Neural cell (in vitro differentiated cells): ENCODE results near the gene XRCC3. TPM values are rescaled to one million over a fixed set of nuclear protein-coding genes. Genes with fewer than 3 reads are reported as not detected.
"Not testable (repeated sequence)": the region's sequence is repeated elsewhere in the genome, so short reads cannot be mapped to it uniquely, and the experiment has no call there.

Experiments used
- H2AFZ ChIP-seq: fragments of 200-600, 300-800 bp; sonication (generic), shearing (Covaris generic); 2 replicates; pipeline ENCODE4 v1.6.0; 2014; ENCODE audit warnings: low read depth, mild to moderate bottlenecking, antibody characterized with exemption, low read length, moderate library complexity
- H3F3A ChIP-seq: fragments of 200-600 bp; shearing (Covaris generic); 2 replicates; pipeline ENCODE4 v1.6.1; 2016; ENCODE audit warnings: mild to moderate bottlenecking, moderate library complexity, mixed read lengths, antibody characterized with exemption, low read length; ENCODE audit not compliant: insufficient read depth, poor library complexity, severe bottlenecking
- H3K27ac ChIP-seq: fragments of 200-600, 300-800 bp; sonication (generic), shearing (Covaris generic); 2 replicates; pipeline ENCODE4 v1.5.1; 2014; ENCODE audit warnings: mild to moderate bottlenecking, low read length, moderate library complexity
- H3K27me3 ChIP-seq: fragments of 300-800, 200-600 bp; sonication (generic), shearing (Covaris generic); 2 replicates; pipeline ENCODE4 v1.6.0; 2014; ENCODE audit warnings: mild to moderate bottlenecking, low read depth, low read length, moderate library complexity; ENCODE audit not compliant: insufficient read depth
- H3K36me3 ChIP-seq: fragments of 300-800, 200-600 bp; sonication (generic), shearing (Covaris generic); 2 replicates; pipeline ENCODE4 v1.5.1; 2014; ENCODE audit warnings: mild to moderate bottlenecking, antibody characterized with exemption, low read length, moderate library complexity; ENCODE audit not compliant: insufficient read depth
- H3K4me2 ChIP-seq: fragments of 300-800, 200-600 bp; sonication (generic), shearing (Covaris generic); 2 replicates; pipeline ENCODE4 v1.6.0; 2014; ENCODE audit warnings: mild to moderate bottlenecking, low read length
- H3K4me3 ChIP-seq: fragments of 300-800, 200-600 bp; sonication (generic), shearing (Covaris generic); 2 replicates; pipeline ENCODE4 v1.5.1; 2014; ENCODE audit warnings: mild to moderate bottlenecking, low read length, moderate library complexity
- H3K79me2 ChIP-seq: fragments of 200-600 bp; shearing (Covaris generic); replicated peaks from 2 replicates; pipeline ENCODE4 v1.6.0; 2014; ENCODE audit warnings: mild to moderate bottlenecking, low read length, moderate library complexity; ENCODE audit not compliant: insufficient read depth
- H3K9ac ChIP-seq: fragments of 300-800, 200-600 bp; sonication (generic), shearing (Covaris generic); 2 replicates; pipeline ENCODE4 v1.6.1; 2016; ENCODE audit warnings: mild to moderate bottlenecking, low read length, mixed read lengths
- H3K9me2 ChIP-seq: fragments of 200-600 bp; shearing (Covaris generic); 2 replicates; pipeline ENCODE4 v1.6.1; 2016; ENCODE audit warnings: mild to moderate bottlenecking, low read length, mixed read lengths; ENCODE audit not compliant: insufficient read depth
- H3K9me3 ChIP-seq: fragments of 200-600, 300-800 bp; sonication (generic), shearing (Covaris generic); 2 replicates; pipeline ENCODE4 v1.6.1; 2016; ENCODE audit warnings: mild to moderate bottlenecking, mixed run types, low read length, moderate library complexity, mixed read lengths
- H4K20me1 ChIP-seq: fragments of 200-600 bp; shearing (Covaris generic); 2 replicates; pipeline ENCODE4 v1.6.1; 2016; ENCODE audit warnings: mild to moderate bottlenecking, mixed run types; ENCODE audit not compliant: insufficient read depth
- EP300 ChIP-seq: fragments of 450-650 bp; conservative IDR thresholded peaks from 2 replicates; pipeline ENCODE4 v1.6.1; 2014; ENCODE audit warnings: antibody characterized with exemption, mild to moderate bottlenecking, moderate library complexity; ENCODE audit not compliant: poor library complexity, severe bottlenecking
- EZH2 ChIP-seq: fragments of 200-600, 300-800 bp; shearing (Covaris generic), sonication (generic); IDR thresholded peaks from 2 replicates; pipeline ENCODE4 v1.6.1; 2014; ENCODE audit warnings: antibody characterized with exemption, low read length, borderline replicate concordance, mild to moderate bottlenecking; ENCODE audit not compliant: insufficient read depth, poor library complexity, severe bottlenecking
- MXI1 ChIP-seq: fragments of 450-650 bp; conservative IDR thresholded peaks from 2 replicates; pipeline ENCODE4 v1.6.1; 2014; ENCODE audit warnings: antibody characterized with exemption, mild to moderate bottlenecking; ENCODE audit not compliant: poor library complexity, severe bottlenecking
- POLR2AphosphoS5 ChIP-seq: IDR thresholded peaks from 2 replicates; pipeline ENCODE4 v1.6.1; 2012
- RAD21 ChIP-seq: fragments of 450-650 bp; conservative IDR thresholded peaks from 2 replicates; pipeline ENCODE4 v1.6.1; 2014; ENCODE audit warnings: antibody characterized with exemption, mild to moderate bottlenecking, moderate library complexity
- SMC3 ChIP-seq: fragments of 450-650 bp; conservative IDR thresholded peaks from 2 replicates; pipeline ENCODE4 v1.6.1; 2014; ENCODE audit warnings: antibody characterized with exemption, mild to moderate bottlenecking, moderate library complexity; ENCODE audit not compliant: poor library complexity
- TAF1 ChIP-seq: IDR thresholded peaks from 2 replicates; pipeline ENCODE4 v1.6.1; 2012; ENCODE audit warnings: low read depth
- polyA plus RNA-seq: library from polyadenylated mRNA; depleted of rRNA; stranded (reverse); fragments of >200 nt; gene quantifications from 2 replicates; pipeline ENCODE4 v1.2.3, GENCODE V29; 2014
- TF ChIP-seq, protein P1 (sequence below): fragments of 450-650 bp; IDR thresholded peaks from 2 replicates; pipeline ENCODE4 v1.5.1; 2014; ENCODE audit warnings: antibody characterized with exemption, mild to moderate bottlenecking, moderate library complexity; ENCODE audit not compliant: poor library complexity, severe bottlenecking
- TF ChIP-seq, protein P2 (sequence below): IDR thresholded peaks from 2 replicates; pipeline ENCODE4 v1.6.1; 2012; ENCODE audit warnings: borderline replicate concordance

Gene XRCC3
- polyA plus RNA-seq, 1 donor from 2014 or later, result 14.6 TPM

DNA sequence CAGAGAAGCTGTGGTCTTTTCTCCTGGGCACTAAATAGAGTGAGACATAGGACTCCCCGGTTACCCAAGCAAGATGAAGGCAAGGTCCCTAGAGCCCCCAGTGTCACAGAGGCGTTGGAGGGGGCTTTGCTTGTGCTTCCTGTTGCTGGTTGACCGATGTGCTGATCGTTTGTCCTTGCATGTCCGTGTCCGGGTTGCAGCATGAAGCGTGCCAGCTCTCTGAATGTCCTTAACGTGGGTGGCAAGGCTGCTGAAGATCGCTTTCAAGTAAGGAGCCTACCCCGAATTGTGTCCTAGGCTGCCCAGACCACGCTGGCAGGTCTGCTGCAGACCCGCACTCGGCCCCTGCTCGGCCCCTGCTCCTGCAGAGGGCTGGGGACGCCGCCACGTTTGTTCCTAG is 23.1 kb downstream of the XRCC3 start:
- peaks cover 7% of the 10 kb centered on the region for H3K36me3 ChIP-seq
- H3K27ac ChIP-seq, result no peak overlapping the region
- H3K27me3 ChIP-seq, result no peaks in the 10 kb centered on the region
- peaks cover 3% of the 10 kb centered on the region for H4K20me1 ChIP-seq
- H2AFZ ChIP-seq, result no peak overlapping the region
- H3K79me2 ChIP-seq, result peaks cover 3% of the 10 kb centered on the region
- no peak overlapping the region for H3K4me2 ChIP-seq
- H3K9me3 ChIP-seq, result no peaks in the 10 kb centered on the region
- H3F3A ChIP-seq, result no peaks in the 10 kb centered on the region
- H3K4me3 ChIP-seq, result no peak overlapping the region
- H3K9ac ChIP-seq, result no peak overlapping the region
- H3K9me2 ChIP-seq, result no peaks in the 10 kb centered on the region
- TF ChIP-seq SMC3 (no peak), EP300 (no peak), POLR2AphosphoS5 (no peak), EZH2 (no peak), MXI1 (no peak)
- TF ChIP-seq, protein P1, sequence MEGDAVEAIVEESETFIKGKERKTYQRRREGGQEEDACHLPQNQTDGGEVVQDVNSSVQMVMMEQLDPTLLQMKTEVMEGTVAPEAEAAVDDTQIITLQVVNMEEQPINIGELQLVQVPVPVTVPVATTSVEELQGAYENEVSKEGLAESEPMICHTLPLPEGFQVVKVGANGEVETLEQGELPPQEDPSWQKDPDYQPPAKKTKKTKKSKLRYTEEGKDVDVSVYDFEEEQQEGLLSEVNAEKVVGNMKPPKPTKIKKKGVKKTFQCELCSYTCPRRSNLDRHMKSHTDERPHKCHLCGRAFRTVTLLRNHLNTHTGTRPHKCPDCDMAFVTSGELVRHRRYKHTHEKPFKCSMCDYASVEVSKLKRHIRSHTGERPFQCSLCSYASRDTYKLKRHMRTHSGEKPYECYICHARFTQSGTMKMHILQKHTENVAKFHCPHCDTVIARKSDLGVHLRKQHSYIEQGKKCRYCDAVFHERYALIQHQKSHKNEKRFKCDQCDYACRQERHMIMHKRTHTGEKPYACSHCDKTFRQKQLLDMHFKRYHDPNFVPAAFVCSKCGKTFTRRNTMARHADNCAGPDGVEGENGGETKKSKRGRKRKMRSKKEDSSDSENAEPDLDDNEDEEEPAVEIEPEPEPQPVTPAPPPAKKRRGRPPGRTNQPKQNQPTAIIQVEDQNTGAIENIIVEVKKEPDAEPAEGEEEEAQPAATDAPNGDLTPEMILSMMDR, result no peak

DNA sequence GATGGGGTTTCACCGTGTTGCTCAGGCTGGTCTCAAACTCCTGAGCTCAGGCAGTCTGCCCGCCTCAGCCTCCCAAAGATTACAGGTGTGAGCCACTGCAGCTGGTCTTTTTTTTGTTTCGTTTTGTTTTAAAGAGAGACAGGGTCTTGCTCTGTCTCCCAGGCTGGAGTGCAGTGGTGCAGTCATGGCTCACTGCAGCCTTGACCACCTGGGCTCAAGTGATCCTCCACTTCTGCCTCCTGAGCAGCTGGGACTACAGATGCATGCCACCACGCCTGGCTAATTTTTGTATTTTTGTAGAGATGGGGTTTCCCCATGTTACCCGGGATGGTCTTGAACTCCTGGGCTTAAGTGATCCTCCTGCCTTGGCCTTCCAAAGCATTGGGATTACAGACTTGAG is 23.6 kb downstream of the XRCC3 start:
- H3K4me3 ChIP-seq, H3K9me2 ChIP-seq, H4K20me1 ChIP-seq, H3K27me3 ChIP-seq, H2AFZ ChIP-seq, H3K79me2 ChIP-seq, H3K4me2 ChIP-seq, H3K9me3 ChIP-seq, H3K36me3 ChIP-seq, H3K9ac ChIP-seq, H3F3A ChIP-seq, H3K27ac ChIP-seq: not testable (repeated sequence)

DNA sequence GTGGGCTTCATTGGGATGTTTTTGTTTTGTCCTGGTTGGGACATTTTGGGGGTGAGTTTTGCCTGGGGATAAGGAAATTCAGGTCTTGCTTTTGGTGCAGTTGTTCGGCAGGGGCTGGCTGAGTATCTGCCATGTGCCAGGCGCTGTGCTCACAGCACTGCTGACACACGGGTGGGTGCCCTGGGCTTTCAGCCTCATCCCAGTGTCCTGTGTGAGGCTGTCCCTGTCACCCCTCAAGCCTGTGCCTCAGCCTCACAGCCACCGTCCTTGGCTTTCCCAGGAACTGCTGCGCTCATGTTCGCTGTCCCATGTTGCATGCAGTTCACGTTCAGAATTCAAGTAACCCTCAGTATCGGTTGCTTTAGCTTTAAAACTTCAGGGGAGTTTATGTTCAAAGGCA is 24.9 kb downstream of the XRCC3 start:
- H2AFZ ChIP-seq, result no peak overlapping the region
- no peak overlapping the region for H3K4me3 ChIP-seq
- peaks cover 3% of the 10 kb centered on the region for H3K79me2 ChIP-seq
- no peaks in the 10 kb centered on the region for H3F3A ChIP-seq
- H3K9me3 ChIP-seq, result no peaks in the 10 kb centered on the region
- no peaks in the 10 kb centered on the region for H3K9me2 ChIP-seq
- no peak overlapping the region for H3K9ac ChIP-seq
- no peak for TF ChIP-seq TAF1
- TF ChIP-seq EZH2, result no peak
- no peak for TF ChIP-seq MXI1
- no peak for TF ChIP-seq POLR2AphosphoS5
- no peak for TF ChIP-seq EP300
- no peak for TF ChIP-seq SMC3
- TF ChIP-seq, protein P2, sequence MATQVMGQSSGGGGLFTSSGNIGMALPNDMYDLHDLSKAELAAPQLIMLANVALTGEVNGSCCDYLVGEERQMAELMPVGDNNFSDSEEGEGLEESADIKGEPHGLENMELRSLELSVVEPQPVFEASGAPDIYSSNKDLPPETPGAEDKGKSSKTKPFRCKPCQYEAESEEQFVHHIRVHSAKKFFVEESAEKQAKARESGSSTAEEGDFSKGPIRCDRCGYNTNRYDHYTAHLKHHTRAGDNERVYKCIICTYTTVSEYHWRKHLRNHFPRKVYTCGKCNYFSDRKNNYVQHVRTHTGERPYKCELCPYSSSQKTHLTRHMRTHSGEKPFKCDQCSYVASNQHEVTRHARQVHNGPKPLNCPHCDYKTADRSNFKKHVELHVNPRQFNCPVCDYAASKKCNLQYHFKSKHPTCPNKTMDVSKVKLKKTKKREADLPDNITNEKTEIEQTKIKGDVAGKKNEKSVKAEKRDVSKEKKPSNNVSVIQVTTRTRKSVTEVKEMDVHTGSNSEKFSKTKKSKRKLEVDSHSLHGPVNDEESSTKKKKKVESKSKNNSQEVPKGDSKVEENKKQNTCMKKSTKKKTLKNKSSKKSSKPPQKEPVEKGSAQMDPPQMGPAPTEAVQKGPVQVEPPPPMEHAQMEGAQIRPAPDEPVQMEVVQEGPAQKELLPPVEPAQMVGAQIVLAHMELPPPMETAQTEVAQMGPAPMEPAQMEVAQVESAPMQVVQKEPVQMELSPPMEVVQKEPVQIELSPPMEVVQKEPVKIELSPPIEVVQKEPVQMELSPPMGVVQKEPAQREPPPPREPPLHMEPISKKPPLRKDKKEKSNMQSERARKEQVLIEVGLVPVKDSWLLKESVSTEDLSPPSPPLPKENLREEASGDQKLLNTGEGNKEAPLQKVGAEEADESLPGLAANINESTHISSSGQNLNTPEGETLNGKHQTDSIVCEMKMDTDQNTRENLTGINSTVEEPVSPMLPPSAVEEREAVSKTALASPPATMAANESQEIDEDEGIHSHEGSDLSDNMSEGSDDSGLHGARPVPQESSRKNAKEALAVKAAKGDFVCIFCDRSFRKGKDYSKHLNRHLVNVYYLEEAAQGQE, result no peak
- TF ChIP-seq, protein P1, result no peak
- no peak for TF ChIP-seq RAD21
- H3K36me3 ChIP-seq, result peaks cover 7% of the 10 kb centered on the region
- H3K4me2 ChIP-seq, result no peak overlapping the region
- H3K27ac ChIP-seq, result no peak overlapping the region
- no peaks in the 10 kb centered on the region for H3K27me3 ChIP-seq
- peaks cover 3% of the 10 kb centered on the region for H4K20me1 ChIP-seq
